Activated CD8-positive, alpha-beta memory T cell treated with anti-CD3 and anti-CD28 coated beads, Interleukin-2, amount 10 ng/mL, durations not matched to agents 7 days and 5 days (primary cell): ENCODE data around the gene BTBD17. TPM values are rescaled to one million over a fixed set of nuclear protein-coding genes. Genes with fewer than 3 reads are reported as not detected.

Source experiments
- ATAC-seq: fragments of 150-1000 bp; cut with Tn5 transposase; one replicate; pipeline ENCODE4 v1.10.0; 2021; ENCODE audit warnings: moderate library complexity
- CTCF ChIA-PET: fragments of 350-600 bp; sonication (Branson Sonifier 250); formaldehyde crosslinking; loops from one replicate; lab custom pipeline; 2021; ENCODE audit warnings: antibody characterized with exemption; lab: Charles Lee
- DNase-seq: peaks from one replicate; pipeline ENCODE4 v3.0.0-alpha.2; 2020
- H3K27ac Mint-ChIP-seq: one replicate; pipeline ENCODE4 v1.8.0; 2021; ENCODE audit warnings: mild to moderate bottlenecking, mixed read lengths
- H3K27me3 Mint-ChIP-seq: one replicate; pipeline ENCODE4 v1.8.0; 2021; ENCODE audit warnings: mixed read lengths
- H3K36me3 Mint-ChIP-seq: one replicate; pipeline ENCODE4 v1.8.0; 2021; ENCODE audit warnings: mild to moderate bottlenecking, mixed read lengths
- H3K4me1 Mint-ChIP-seq: one replicate; pipeline ENCODE4 v1.8.0; 2021; ENCODE audit warnings: mixed read lengths
- H3K4me3 Mint-ChIP-seq: one replicate; pipeline ENCODE4 v1.8.0; 2021; ENCODE audit warnings: mild to moderate bottlenecking, moderate library complexity, mixed read lengths
- H3K9me3 Mint-ChIP-seq: one replicate; pipeline ENCODE4 v1.8.0; 2022; ENCODE audit warnings: low read depth, mixed read lengths
- total RNA-seq, 2 experiments: library from RNA; stranded (reverse); gene quantifications; one replicate each; pipeline ENCODE4 v1.2.3, GENCODE V29; 2021

Gene BTBD17
- total RNA-seq, 2 experiments from 2014 or later: not detected

DNA sequence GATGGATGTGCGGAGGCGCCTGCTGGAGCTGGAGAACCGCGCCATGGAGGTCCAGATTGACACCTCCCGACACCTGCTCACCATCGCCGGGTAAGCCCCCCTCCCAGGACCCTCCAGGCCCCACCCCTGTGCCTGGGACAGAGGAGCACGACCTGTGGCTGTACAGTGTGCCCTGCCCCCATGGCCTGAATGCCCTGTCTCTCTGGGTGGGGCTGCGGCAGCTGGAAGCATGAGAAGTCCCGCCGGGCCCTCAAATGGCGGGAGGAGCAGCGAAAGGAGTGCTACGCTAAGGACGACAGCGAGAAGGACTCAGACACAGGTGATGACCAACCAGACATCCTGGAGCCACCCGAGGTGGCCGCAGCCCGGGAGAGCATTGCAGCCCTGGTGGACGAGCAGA lies 11.2 kb downstream of the BTBD17 start:
- H3K4me1 Mint-ChIP-seq: peaks cover 5% of the 10 kb centered on the region
- H3K27me3 Mint-ChIP-seq: peaks cover 59% of the 10 kb centered on the region
- no peaks in the 10 kb centered on the region for H3K36me3 Mint-ChIP-seq
- CTCF ChIA-PET: interaction anchor here (0.5 to 4.9 kb wide), 6 partner anchors 10 to 341 kb away, joined by 3 to 42 read pairs (median 4); partner anchors contain the start of genes BTBD17 and GPR142
- H3K9me3 Mint-ChIP-seq: no peaks in the 10 kb centered on the region
- ATAC-seq: no peak
- no peak overlapping the region for H3K27ac Mint-ChIP-seq
- no peak overlapping the region for H3K4me3 Mint-ChIP-seq
- DNase-seq: no peak

DNA sequence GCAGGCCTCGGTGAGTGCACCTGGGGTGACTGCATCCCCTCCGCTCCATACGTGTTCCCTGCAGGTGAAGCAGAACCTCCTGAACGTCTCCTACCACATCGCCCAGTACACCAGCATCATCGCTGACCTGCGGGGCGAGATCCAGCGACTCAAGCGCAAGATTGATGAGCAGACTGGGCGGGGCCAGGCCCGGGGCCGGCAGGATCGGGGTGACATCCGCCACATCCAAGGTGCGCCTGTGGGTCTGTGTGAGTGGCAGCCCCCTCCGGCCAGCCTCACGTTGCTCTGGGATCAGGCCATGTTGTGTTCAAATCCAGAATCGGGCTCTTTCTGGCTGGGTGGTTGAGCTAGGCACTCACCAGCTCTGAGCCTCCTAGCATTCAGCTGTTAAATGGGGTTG lies 12.5 kb downstream of the BTBD17 start:
- Mint-ChIP-seq H3K4me1 (peaks cover 4% of the 10 kb centered on the region), H3K4me3 (no peak overlapping the region), H3K36me3 (no peaks in the 10 kb centered on the region), H3K27me3 (peaks cover 46% of the 10 kb centered on the region), H3K9me3 (no peaks in the 10 kb centered on the region), H3K27ac (no peak overlapping the region)
- CTCF ChIA-PET: interaction anchor here (4.9 kb wide), 1 partner anchor 45 kb away, joined by 42 read pairs; no protein-coding TSS in a partner anchor
- no peak for DNase-seq
- no peak for ATAC-seq

DNA sequence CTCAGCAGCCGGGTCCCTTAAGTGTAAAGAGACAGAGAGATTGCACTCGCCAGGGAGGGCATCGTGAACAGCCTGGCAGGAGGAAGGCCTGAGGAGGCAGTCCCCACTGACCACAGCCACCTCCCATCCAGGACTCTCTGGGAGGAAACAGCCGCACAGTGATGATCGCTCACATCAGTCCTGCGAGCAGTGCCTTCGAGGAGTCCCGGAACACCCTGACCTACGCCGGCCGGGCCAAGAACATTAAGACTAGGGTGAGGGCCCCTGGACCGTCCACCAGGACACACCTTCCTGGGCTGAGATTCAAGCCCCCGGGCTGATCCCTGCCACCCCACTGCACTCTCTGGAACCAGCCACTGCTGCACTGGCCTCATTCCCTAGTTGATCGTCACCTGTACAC lies 14.0 kb downstream of the BTBD17 start:
- Mint-ChIP-seq H3K27me3 (peaks cover 32% of the 10 kb centered on the region), H3K36me3 (no peaks in the 10 kb centered on the region), H3K27ac (no peak overlapping the region), H3K9me3 (no peaks in the 10 kb centered on the region), H3K4me3 (no peak overlapping the region), H3K4me1 (peaks cover 4% of the 10 kb centered on the region)
- no peak for DNase-seq
- CTCF ChIA-PET: interaction anchor here (1.0 to 2.0 kb wide), 4 partner anchors 13 to 44 kb away, joined by 3 to 5 read pairs (median 3); no protein-coding TSS in a partner anchor
- ATAC-seq: no peak

DNA sequence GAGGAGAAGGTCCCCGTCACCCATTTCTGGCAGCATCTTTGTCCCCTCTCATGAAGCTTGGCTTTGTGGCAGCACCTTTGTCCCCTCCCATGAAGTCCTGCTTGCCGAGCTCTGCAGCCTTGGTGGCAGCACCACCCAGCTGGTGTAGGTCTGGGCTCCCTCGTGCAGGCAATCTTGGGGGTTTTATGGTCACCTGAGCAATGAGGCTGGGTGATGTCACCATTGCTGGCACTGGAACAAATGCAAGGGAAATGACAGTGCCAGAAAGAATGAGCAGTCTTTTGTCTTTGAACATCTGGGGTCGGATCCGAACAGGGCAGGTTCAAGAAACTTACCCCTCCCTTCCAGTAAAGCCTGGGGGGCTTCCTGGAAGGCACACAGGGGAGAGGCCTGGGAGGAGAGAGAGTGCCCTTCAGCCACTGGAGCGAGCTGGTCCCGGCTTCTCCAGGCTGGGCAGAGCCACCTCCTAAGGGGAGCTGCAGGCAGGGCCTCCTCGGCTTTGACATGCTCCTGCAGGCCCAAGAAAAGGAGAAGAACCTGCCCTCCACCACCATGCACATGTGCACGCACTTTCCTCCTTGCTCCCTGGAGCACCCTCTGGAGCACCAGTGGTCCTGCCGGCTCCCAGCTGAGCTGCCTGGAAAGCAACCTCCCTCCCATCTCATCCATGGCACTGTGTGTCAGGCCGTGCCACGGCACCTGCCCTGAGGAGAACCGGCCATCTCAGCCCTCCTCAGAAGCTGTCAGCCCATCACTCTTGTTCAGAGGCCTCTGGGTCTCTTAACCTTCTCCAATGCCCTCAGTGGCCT lies 16.0 kb downstream of the BTBD17 start:
- Mint-ChIP-seq H3K27me3 (peaks cover 15% of the 10 kb centered on the region), H3K4me3 (no peak overlapping the region), H3K4me1 (no peaks in the 10 kb centered on the region), H3K27ac (no peak overlapping the region), H3K9me3 (no peaks in the 10 kb centered on the region), H3K36me3 (no peaks in the 10 kb centered on the region)
- DNase-seq (no peak), ATAC-seq (no peak)
- CTCF ChIA-PET: interaction anchor here (1.3 to 1.6 kb wide), 3 partner anchors 15 to 49 kb away, joined by 3 to 5 read pairs (median 4); no protein-coding TSS in a partner anchor

DNA sequence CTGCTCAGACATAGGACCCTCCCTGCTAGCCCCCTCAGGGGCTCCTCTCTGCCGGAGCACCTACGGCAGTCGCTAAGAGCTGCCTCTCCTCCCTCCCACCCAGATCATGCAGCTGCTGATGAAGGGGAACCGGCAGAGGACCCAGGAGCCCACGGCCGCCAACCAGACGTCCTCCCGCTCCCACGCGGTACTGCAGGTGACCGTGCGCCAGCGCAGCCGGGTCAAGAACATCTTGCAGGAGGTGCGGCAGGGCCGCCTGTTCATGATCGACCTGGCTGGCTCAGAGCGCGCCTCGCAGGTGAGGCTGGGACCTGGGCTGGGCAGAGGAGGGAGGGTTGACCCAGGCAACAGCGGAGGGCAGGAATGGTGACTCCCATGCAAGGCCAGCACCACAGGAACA lies 17.0 kb downstream of the BTBD17 start:
- Mint-ChIP-seq H3K27ac (no peak overlapping the region), H3K36me3 (no peaks in the 10 kb centered on the region), H3K9me3 (no peaks in the 10 kb centered on the region), H3K4me1 (no peaks in the 10 kb centered on the region), H3K27me3 (peaks cover 11% of the 10 kb centered on the region), H3K4me3 (no peak overlapping the region)
- DNase-seq (no peak), ATAC-seq (no peak)
- CTCF ChIA-PET: interaction anchor here (1.0 to 1.6 kb wide), 3 partner anchors 38 to 48 kb away, joined by 3 to 4 read pairs (median 4); no protein-coding TSS in a partner anchor

DNA sequence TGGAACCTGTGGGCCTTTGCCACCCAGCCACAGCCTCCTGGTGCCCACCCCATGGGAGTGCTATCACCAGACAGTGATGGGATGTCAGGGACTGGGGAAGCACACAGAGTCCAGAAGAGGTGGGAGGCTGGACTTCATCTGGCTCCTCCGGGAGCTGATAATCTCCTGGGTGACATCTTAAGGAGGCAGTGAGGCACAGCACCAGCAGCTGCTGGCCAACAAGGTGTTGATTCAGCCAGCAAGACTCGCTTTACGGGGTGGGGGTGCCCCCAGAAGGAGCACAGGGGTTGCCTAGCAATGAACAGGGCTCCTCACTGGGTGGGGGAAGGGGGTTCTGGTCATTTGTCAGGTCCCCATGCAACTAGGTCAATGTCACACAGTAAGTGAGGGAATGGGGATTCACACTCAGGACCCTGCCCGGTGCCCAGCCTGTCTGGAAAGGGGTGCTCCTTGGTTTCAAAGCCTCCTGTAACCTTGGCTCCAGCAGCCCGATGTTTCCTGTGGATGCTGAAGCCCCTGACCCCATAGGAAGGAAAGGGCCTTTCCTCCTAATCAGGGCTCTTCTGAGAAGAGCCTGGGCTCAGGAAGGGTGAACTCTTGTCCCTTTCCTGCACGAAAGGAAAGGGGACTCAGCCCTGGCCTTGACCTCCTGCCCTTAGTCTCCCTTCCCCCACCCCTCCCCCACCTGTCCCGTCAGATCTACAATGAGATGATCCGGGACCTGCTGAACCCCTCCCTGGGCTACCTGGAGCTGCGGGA lies 18.0 kb downstream of the BTBD17 start:
- CTCF ChIA-PET: interaction anchor here (1.0 to 1.6 kb wide), 3 partner anchors 25 to 47 kb away, joined by 3 to 4 read pairs (median 4); no protein-coding TSS in a partner anchor
- DNase-seq (no peak), ATAC-seq (no peak)
- Mint-ChIP-seq H3K27me3 (peaks cover 7% of the 10 kb centered on the region), H3K27ac (no peak overlapping the region), H3K9me3 (no peaks in the 10 kb centered on the region), H3K36me3 (no peaks in the 10 kb centered on the region), H3K4me3 (no peak overlapping the region), H3K4me1 (no peaks in the 10 kb centered on the region)

DNA sequence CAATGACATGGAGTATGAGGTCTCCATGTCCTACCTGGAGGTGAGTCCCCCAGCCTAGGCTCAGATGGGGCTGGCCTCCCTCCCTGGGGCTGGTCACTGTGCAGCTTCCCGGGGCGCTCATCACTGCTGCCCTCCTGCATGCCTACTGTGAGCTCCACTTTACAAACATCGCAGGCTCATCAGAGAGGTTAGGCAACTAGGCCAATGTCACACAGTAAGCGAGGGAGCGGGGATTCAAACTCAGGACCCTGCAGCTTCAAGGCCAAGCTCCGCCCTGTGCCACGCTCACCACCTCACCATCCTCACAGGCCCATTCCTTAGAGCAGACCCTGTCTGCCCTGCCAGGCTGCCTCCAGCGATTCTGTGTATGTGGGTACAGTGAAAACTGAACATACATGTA lies 18.5 kb downstream of the BTBD17 start:
- no peak for ATAC-seq
- Mint-ChIP-seq H3K9me3 (no peaks in the 10 kb centered on the region), H3K4me1 (no peaks in the 10 kb centered on the region), H3K27me3 (peaks cover 5% of the 10 kb centered on the region), H3K4me3 (no peak overlapping the region), H3K36me3 (no peaks in the 10 kb centered on the region), H3K27ac (no peak overlapping the region)
- DNase-seq: no peak
- CTCF ChIA-PET: interaction anchor here (1.3 kb wide), 1 partner anchor 26 kb away, joined by 3 read pairs; no protein-coding TSS in a partner anchor

DNA sequence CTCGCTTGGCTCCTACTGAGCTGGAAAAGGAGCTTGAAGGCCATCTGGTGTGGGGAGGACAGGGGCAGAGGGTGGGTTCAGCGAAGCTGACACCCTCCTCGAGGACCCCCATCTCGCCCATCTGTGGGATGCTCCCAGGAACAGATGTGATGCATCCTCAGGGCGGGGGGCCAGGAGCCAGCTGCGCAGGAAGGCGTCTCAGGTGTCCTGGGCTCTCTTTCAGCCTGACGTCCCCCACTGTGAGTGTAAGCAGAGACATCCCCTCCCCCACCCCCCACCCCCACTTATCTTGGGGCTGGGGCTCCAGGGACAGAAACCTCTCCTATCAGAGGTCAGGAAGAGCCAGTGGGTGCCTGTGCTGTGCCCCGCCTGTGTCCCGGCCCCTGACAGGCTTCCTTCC lies 19.4 kb downstream of the BTBD17 start:
- Mint-ChIP-seq H3K4me3 (no peak overlapping the region), H3K9me3 (no peaks in the 10 kb centered on the region), H3K4me1 (no peaks in the 10 kb centered on the region), H3K27me3 (peaks cover 2% of the 10 kb centered on the region), H3K36me3 (no peaks in the 10 kb centered on the region), H3K27ac (no peak overlapping the region)
- DNase-seq (no peak), ATAC-seq (no peak)
- CTCF ChIA-PET: no interaction called here

DNA sequence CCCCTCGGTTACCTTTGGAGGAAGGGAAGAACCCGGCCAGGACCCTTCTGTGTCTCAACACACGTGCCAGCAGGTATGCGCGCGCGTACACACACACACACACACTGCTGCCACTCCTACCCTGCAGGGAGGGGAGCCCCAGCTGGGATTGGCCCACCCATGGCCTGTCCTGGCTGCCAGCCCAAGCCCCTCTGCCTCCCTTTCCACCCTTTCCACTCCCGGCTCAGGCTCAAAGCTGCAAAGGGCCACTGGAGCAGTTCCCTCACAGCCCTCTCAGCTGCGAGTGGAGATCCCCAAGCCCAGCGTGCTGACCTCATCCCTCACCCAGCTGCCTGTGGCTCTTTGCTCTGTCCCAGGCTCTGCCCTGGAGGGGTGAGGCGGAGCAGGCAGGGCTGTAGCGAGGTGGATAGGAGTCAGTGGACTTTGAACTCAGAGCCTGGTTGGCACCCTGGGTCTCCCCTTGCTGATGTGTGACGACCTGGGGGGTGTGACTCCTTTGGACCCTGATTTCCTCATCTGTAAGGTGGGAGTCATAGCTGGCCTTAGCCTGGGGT lies 21.1 kb downstream of the BTBD17 start:
- CTCF ChIA-PET: interaction anchor here (1.9 kb wide), 1 partner anchor 27 kb away, joined by 7 read pairs; the partner anchor contains the start of gene GPR142
- Mint-ChIP-seq H3K9me3 (no peaks in the 10 kb centered on the region), H3K4me3 (no peak overlapping the region), H3K27me3 (peaks cover 2% of the 10 kb centered on the region), H3K4me1 (peaks cover 5% of the 10 kb centered on the region), H3K36me3 (no peaks in the 10 kb centered on the region), H3K27ac (no peak overlapping the region)
- DNase-seq (no peak), ATAC-seq (no peak)

DNA sequence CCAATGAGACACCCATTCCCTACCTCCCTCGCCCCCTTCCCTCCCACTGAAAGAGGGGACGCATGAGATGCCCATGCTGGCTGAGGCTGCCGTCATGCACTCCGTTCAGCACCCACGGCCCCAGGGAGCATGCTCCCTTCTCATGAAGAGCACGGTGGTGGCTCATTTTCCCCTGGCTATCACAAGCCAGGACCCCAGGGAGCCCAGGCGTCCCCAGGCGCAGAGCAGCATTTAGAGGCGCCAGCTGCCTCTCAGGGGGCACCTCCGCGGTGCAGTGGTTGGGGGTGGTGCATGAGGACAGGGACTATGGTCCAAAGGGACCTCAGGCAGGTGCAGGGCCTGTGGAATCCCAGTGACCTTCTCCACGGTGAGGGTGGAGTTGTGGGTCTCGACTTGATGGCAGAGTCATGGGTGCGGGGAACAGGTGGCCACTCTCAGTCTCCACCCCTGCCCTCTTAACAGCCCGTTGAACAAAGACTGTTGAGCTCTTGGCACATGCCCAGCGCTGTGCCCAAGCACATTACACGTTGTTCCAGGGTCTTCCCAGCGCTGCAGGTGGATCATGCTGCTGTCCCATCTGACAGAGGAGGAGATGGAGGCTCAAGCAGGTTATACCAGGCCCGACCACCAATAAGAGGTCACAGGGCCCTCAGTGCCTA lies 22.0 kb downstream of the BTBD17 start:
- Mint-ChIP-seq H3K27me3 (peaks cover 2% of the 10 kb centered on the region), H3K27ac (no peak overlapping the region), H3K9me3 (no peaks in the 10 kb centered on the region), H3K36me3 (no peaks in the 10 kb centered on the region), H3K4me3 (no peak overlapping the region), H3K4me1 (peaks cover 14% of the 10 kb centered on the region)
- ATAC-seq: no peak
- CTCF ChIA-PET: interaction anchor here (1.9 kb wide), 1 partner anchor 28 kb away, joined by 7 read pairs; the partner anchor contains the start of gene GPR142
- DNase-seq: no peak

DNA sequence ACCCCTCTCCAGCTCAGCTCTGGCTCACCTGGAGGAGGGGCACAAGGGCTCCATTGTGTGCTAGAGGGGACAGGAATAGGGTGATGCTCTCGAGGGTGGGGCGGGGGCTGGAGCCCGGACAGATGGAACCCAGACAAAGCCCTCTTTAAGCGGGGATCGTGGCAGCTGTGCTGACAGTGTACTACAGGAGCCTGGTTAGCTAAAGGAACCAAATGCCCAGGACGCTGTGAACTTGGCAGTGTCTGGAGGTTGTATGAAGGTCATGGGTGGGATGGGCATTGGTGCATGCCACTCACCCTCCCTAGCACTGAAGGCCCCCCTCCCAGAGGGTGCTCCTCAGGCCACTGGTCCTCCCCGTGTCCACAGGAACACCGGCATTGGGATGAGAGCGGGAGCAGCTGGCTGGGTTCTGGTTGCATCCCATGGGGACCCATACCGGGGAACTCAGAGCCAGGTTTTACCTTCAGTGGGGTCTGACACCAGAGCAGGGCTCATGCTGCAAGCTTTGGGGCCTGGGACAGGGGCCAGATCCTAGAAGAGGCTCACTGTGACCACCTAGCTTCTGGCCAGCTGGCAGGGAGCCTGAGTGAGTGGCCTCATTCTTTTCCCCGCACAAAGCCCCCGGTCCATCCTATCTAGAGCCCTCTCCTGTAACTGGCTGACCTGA lies 23.7 kb downstream of the BTBD17 start:
- no peak overlapping the region for H3K4me3 Mint-ChIP-seq
- peaks cover 22% of the 10 kb centered on the region for H3K4me1 Mint-ChIP-seq
- H3K9me3 Mint-ChIP-seq: no peaks in the 10 kb centered on the region
- DNase-seq: no peak
- peaks cover 2% of the 10 kb centered on the region for H3K27me3 Mint-ChIP-seq
- no peak overlapping the region for H3K27ac Mint-ChIP-seq
- CTCF ChIA-PET: interaction anchor here (2.8 kb wide), 1 partner anchor 15 kb away, joined by 10 read pairs; no protein-coding TSS in a partner anchor
- no peak for ATAC-seq
- no peaks in the 10 kb centered on the region for H3K36me3 Mint-ChIP-seq

DNA sequence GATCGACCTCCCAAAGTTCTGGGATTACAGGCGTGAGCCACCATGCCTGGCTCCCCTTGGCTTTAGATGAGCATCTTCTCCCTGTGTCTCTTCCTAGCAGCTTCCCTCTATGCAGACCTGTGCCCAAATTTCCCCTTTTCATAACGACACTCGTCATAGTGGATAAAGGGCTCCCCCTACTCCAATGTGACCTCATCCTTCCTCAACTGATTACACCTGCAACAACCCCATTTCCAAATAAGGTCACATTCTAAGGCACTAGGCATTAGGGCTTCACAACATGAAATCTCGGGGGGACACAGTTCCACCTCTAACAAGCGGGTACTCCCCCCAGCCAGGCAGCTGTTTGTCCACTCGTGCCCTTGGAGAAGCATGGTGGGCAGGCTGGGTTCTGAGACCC lies 25.4 kb downstream of the BTBD17 start:
- peaks cover 26% of the 10 kb centered on the region for H3K4me1 Mint-ChIP-seq
- DNase-seq: no peak
- H3K9me3 Mint-ChIP-seq: no peaks in the 10 kb centered on the region
- H3K4me3 Mint-ChIP-seq: no peak overlapping the region
- peaks cover 2% of the 10 kb centered on the region for H3K27me3 Mint-ChIP-seq
- CTCF ChIA-PET: interaction anchor here (1.6 to 2.8 kb wide), 5 partner anchors 16 to 137 kb away, joined by 3 to 10 read pairs (median 6); partner anchors contain the start of gene GPR142
- H3K36me3 Mint-ChIP-seq: no peaks in the 10 kb centered on the region
- H3K27ac Mint-ChIP-seq: no peak overlapping the region
- ATAC-seq: no peak
